Lung (tissue), 12 donors: ENCODE results near the gene CFAP100. TPM values are rescaled to one million over a fixed set of nuclear protein-coding genes. Genes with fewer than 3 reads are reported as not detected.

Source experiments
- ATAC-seq: fragments of 200-7000 bp; cut with Tn5 transposase; one replicate; pipeline ENCODE4 v1.9.1; 2020; ENCODE audit warnings: moderate number of reproducible peaks; ENCODE audit not compliant: insufficient read depth, low FRiP score
- DNase-seq, 3 donors: peaks; one replicate each; pipeline ENCODE4 v3.0.0-alpha.2; 2013 to 2017
- H3K27ac ChIP-seq, 2 donors: one replicate each; pipeline ENCODE4 v1.5.1; 2013; ENCODE audit warnings: mild to moderate bottlenecking in 2 of 2, moderate library complexity in 2 of 2, control low read depth in 1 of 2, inconsistent platforms in 1 of 2, low read depth in 1 of 2, low read length in 1 of 2
- H3K27me3 ChIP-seq, 3 donors: one replicate each; pipeline ENCODE4 v1.5.1; 2013; ENCODE audit warnings: low read length in 2 of 3; ENCODE audit not compliant: control insufficient read depth in 3 of 3, insufficient read depth in 3 of 3
- H3K36me3 ChIP-seq, 4 donors: one replicate each; pipeline ENCODE4 v1.5.1; 2013; ENCODE audit warnings: low read length in 4 of 4, mild to moderate bottlenecking in 1 of 4, moderate library complexity in 1 of 4; ENCODE audit not compliant: control insufficient read depth in 4 of 4, insufficient read depth in 4 of 4
- H3K4me1 ChIP-seq, 5 donors: one replicate each; pipeline ENCODE4 v1.5.1; 2013; ENCODE audit warnings: low read length in 5 of 5, mild to moderate bottlenecking in 2 of 5, moderate library complexity in 1 of 5; ENCODE audit not compliant: control insufficient read depth in 5 of 5, insufficient read depth in 5 of 5
- H3K4me3 ChIP-seq: one replicate; pipeline ENCODE4 v1.5.1; 2013; ENCODE audit warnings: mild to moderate bottlenecking, control low read depth, moderate library complexity
- H3K9ac ChIP-seq, 2 donors: one replicate each; pipeline ENCODE4 v1.5.1; 2013; ENCODE audit warnings: low read length in 2 of 2, control low read depth in 1 of 2; ENCODE audit not compliant: insufficient read depth in 1 of 2
- H3K9me3 ChIP-seq, 4 donors: one replicate each; pipeline ENCODE4 v1.5.1; 2013; ENCODE audit warnings: low read length in 3 of 4, mild to moderate bottlenecking in 1 of 4, moderate library complexity in 1 of 4; ENCODE audit not compliant: control insufficient read depth in 4 of 4, insufficient read depth in 3 of 4
- WGBS, 2 donors: extraction: QIAGEN DNeasy Blood & Tissue Kit; methylation state at CpG; one replicate each; pipeline ENCODE4 v1.1.7; 2013; 5-methylcytosine and 5-hydroxymethylcytosine counted together
- polyA plus RNA-seq, 2 donors: library from polyadenylated mRNA; stranded (reverse); fragments of 200-250 nt; gene quantifications; one replicate each; pipeline ENCODE4 v1.2.1, GENCODE V29; 2013
- total RNA-seq, 2 donors: library from RNA; depleted of rRNA in 1 of 2; stranded (reverse); fragments of >200 nt in 1 of 2; gene quantifications; one replicate each; pipeline ENCODE4 v1.2.1, GENCODE V29; 2014 to 2021
- TF ChIP-seq, protein P1 (sequence below): IDR thresholded peaks from 2 replicates; pipeline ENCODE4 v1.5.1; 2012; ENCODE audit warnings: mild to moderate bottlenecking; ENCODE audit errors: control extremely low read depth, extremely low read depth
- donor health status: control.
- donor health status: control.
- donor health status: Bipolar disorder and iron deficiency.
- donor health status: healthy.
- donor health status: DM: yes; HTN: yes; CAD: no.

CFAP100 gene
- total and polyA plus RNA-seq, 4 donors, result 7.7 to 31.9 (median 11.5) TPM

DNA sequence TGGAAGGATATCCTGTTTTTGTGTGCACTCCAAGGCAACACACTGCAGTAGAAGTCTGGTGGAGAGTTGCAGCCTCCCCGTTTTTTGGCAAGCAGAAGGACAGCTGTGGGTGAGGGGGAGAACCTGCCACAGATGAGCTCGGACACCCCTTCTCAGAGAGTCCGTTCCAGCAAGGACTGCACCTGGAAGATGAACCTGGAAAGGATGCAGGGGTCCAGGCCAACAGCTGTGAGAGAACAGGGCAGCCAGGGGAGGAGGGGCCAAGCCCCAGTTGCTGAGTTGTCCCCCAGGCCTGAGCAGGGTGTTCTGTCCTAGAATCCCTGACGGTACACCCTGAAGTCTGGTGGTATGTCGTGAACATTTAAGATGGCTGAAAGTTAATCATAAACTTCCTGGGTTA is 50.8 kb downstream of the CFAP100 start:
- H3K27ac ChIP-seq, result no peak overlapping the region

DNA sequence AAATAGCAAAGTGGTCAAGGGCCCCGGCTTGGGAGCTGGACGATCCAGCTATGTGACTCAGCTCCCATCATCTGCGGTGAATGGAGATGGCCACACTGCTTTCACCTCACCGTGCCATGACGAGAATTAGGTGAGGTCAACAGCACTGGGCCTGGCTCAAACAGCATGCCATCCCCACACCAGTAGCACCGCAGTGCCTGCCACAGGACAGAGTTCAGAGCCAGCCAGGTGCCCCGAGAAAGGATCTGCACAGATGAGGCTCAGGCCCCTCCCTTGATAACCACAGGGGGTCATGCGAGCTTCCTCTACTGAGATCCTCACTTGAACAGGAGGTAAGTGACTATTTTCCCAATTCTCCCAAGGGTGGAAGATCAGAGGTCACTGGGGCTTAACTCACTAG is 51.6 kb downstream of the CFAP100 start:
- WGBS, 2 donors, result 91 to 92% methylated on average over 8 of the region's 8 CpGs

More for the DNA sequence above, 50.8 kb downstream of the CFAP100 start:
- H3K9me3 ChIP-seq, result no peaks in the 10 kb centered on the region
- TF ChIP-seq, protein P1, sequence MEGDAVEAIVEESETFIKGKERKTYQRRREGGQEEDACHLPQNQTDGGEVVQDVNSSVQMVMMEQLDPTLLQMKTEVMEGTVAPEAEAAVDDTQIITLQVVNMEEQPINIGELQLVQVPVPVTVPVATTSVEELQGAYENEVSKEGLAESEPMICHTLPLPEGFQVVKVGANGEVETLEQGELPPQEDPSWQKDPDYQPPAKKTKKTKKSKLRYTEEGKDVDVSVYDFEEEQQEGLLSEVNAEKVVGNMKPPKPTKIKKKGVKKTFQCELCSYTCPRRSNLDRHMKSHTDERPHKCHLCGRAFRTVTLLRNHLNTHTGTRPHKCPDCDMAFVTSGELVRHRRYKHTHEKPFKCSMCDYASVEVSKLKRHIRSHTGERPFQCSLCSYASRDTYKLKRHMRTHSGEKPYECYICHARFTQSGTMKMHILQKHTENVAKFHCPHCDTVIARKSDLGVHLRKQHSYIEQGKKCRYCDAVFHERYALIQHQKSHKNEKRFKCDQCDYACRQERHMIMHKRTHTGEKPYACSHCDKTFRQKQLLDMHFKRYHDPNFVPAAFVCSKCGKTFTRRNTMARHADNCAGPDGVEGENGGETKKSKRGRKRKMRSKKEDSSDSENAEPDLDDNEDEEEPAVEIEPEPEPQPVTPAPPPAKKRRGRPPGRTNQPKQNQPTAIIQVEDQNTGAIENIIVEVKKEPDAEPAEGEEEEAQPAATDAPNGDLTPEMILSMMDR, result no peak
- H3K4me1 ChIP-seq, result peaks cover 0 to 24% (median 4%) of the 10 kb centered on the region in 5 donors
- no peak overlapping the region for H3K9ac ChIP-seq
- H3K36me3 ChIP-seq, result peaks cover 0 to 37% (median 13%) of the 10 kb centered on the region in 4 donors
- WGBS, 2 donors, result 62 to 75% methylated on average over 5 of the region's 5 CpGs
- H3K4me3 ChIP-seq, result no peak overlapping the region
- DNase-seq, result peak in 1 of 3 donors; percentile 6
- no peaks in the 10 kb centered on the region for H3K27me3 ChIP-seq
- no peak for ATAC-seq

DNA sequence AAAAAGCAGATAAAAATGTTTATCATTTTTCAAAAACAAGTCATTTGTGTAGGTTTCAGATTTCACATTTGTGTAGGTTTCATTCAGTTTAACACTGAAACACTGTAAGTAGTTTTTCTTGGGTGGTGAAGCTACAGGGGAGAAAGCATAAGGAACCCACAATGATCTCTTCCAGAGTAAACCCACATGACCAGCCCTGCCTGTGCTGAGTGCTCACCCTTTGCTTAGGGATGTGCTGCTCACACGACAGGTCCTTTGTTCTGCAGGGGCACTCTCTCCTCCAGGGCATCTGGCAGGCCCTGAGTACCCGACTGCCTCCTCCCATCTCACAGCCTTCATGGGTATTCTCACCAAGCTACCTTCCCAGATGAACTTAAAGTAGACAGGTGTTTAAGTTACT is 52.1 kb downstream of the CFAP100 start:
- WGBS, 2 donors, result 94 to 95% methylated on average over 2 of the region's 2 CpGs
- no peak overlapping the region for H3K27ac ChIP-seq
- no peak overlapping the region for H3K9ac ChIP-seq
- H3K36me3 ChIP-seq, result peaks cover 0 to 33% (median 18%) of the 10 kb centered on the region in 4 donors
- DNase-seq (no peak), ATAC-seq (no peak)
- peaks cover 0 to 19% (median 4%) of the 10 kb centered on the region in 5 donors for H3K4me1 ChIP-seq
- H3K4me3 ChIP-seq, result no peak overlapping the region
- TF ChIP-seq, protein P1, result no peak
- H3K9me3 ChIP-seq, result no peaks in the 10 kb centered on the region
- no peaks in the 10 kb centered on the region for H3K27me3 ChIP-seq

More for the DNA sequence above, 51.6 kb downstream of the CFAP100 start:
- Histone ChIP-seq H3K36me3 (peaks cover 0 to 33% (median 15%) of the 10 kb centered on the region in 4 donors), H3K9me3 (no peaks in the 10 kb centered on the region), H3K27me3 (no peaks in the 10 kb centered on the region), H3K4me3 (no peak overlapping the region), H3K4me1 (peaks cover 0 to 23% (median 4%) of the 10 kb centered on the region in 5 donors), H3K27ac (no peak overlapping the region), H3K9ac (no peak overlapping the region)
- DNase-seq (peak in 1 of 3 donors; percentile 1), ATAC-seq (no peak)
- TF ChIP-seq, protein P1, result no peak
